ENCODE results near the gene MRTO4.
A peak's percentile ranks its signal among the peaks of the same experiment; 100 is the strongest.
"Not testable (repeated sequence)": the region's sequence is repeated elsewhere in the genome, so short reads cannot be mapped to it uniquely, and the experiment has no call there.

MRTO4 gene

GRCh38 chr1:19287436-19288185, 36.0 kb downstream of the MRTO4 start:
- no peak overlapping the region for H3K4me2 ChIP-seq (ENCODE audit: insufficient read depth, low read length, poor library complexity, severe bottlenecking)
- DNase-seq (ENCODE audit: low spot score) = no peak
- no peak overlapping the region for H3K4ac ChIP-seq (ENCODE audit: low read length)
- H2BK5ac ChIP-seq (ENCODE audit: low read length) = no peak overlapping the region
- H3K27ac ChIP-seq (replicated peaks; ENCODE audit: low read length) = no peak overlapping the region
- no peak overlapping the region for H2BK15ac ChIP-seq (ENCODE audit: low read length)
- H4K8ac ChIP-seq (ENCODE audit: low read depth, low read length) = no peak overlapping the region
- H4K91ac ChIP-seq (ENCODE audit: low read depth, low read length, poor library complexity) = no peak overlapping the region
- peaks cover 0 to 6% (median 0%) of the 10 kb centered on the region in 3 experiments for H3K27me3 ChIP-seq (ENCODE audit: control insufficient read depth in 3 of 3, insufficient read depth in 3 of 3, low read depth in 1 of 3, low read length in 3 of 3)
- no peak overlapping the region for H3K14ac ChIP-seq (ENCODE audit: low read length)
- no peak overlapping the region for H3K18ac ChIP-seq (ENCODE audit: low read length)
- peaks cover 0 to 9% of the 10 kb centered on the region in 2 donors for H3K36me3 ChIP-seq (replicated peaks in 1 of 2; ENCODE audit: control insufficient read depth in 2 of 2, insufficient read depth in 2 of 2, low read length in 2 of 2)
- no peak overlapping the region for H3K9ac ChIP-seq (ENCODE audit: low read depth, low read length, poor library complexity)
- no peak overlapping the region for H3K23ac ChIP-seq (ENCODE audit: low read depth, low read length, poor library complexity)
- peaks cover 0 to 12% of the 10 kb centered on the region in 2 donors for H3K9me3 ChIP-seq (replicated peaks in 1 of 2; ENCODE audit: control insufficient read depth in 2 of 2, insufficient read depth in 1 of 2, low read depth in 1 of 2, low read length in 2 of 2)
- H3K79me1 ChIP-seq (ENCODE audit: low read depth, low read length) = no peaks in the 10 kb centered on the region
- no peak overlapping the region for H3K4me3 ChIP-seq (ENCODE audit: low read length in 2 of 2)
- H2AK5ac ChIP-seq (ENCODE audit: low read depth, low read length) = no peak overlapping the region
- H2AFZ ChIP-seq (ENCODE audit: low read length) = no peak overlapping the region
- H2BK12ac ChIP-seq (ENCODE audit: low read length) = no peak overlapping the region
- no CpG with 5 or more reads among the region's 13 CpGs for WGBS, 2 donors (ENCODE audit: extremely low coverage in 2 of 2, insufficient read length in 2 of 2, insufficient replicate concordance in 1 of 2)
- H2BK120ac ChIP-seq (ENCODE audit: low read depth, low read length) = no peak overlapping the region
- H3K4me1 ChIP-seq (ENCODE audit: control insufficient read depth in 2 of 2, insufficient read depth in 1 of 2, low read depth in 1 of 2, low read length in 2 of 2) = no peaks in the 10 kb centered on the region

GRCh38 chr1:19288324-19289241, 37.0 kb downstream of the MRTO4 start, which contains the start of gene AKR7A3:
Gene AKR7A3 (minus strand): TSS chr1:19288770. CDS start chr1:19288709, 61 bp downstream.
- no CpG with 5 or more reads among the region's 82 CpGs for WGBS, 2 donors (ENCODE audit: extremely low coverage in 2 of 2, insufficient read length in 2 of 2, insufficient replicate concordance in 1 of 2)
- peak within 1 kb of the TSS in 1 of 2 donors; percentile 73 for H3K4me3 ChIP-seq (ENCODE audit: low read length in 2 of 2)
- not testable (repeated sequence) for H3K23ac ChIP-seq (ENCODE audit: low read depth, low read length, poor library complexity); H3K4me1 ChIP-seq (ENCODE audit: control insufficient read depth in 2 of 2, insufficient read depth in 1 of 2, low read depth in 1 of 2, low read length in 2 of 2); H4K91ac ChIP-seq (ENCODE audit: low read depth, low read length, poor library complexity); H2AFZ ChIP-seq (ENCODE audit: low read length); H3K18ac ChIP-seq (ENCODE audit: low read length); H3K14ac ChIP-seq (ENCODE audit: low read length); H3K36me3 ChIP-seq (replicated peaks in 1 of 2; ENCODE audit: control insufficient read depth in 2 of 2, insufficient read depth in 2 of 2, low read length in 2 of 2); H2AK5ac ChIP-seq (ENCODE audit: low read depth, low read length); H3K4ac ChIP-seq (ENCODE audit: low read length); H3K27me3 ChIP-seq (ENCODE audit: control insufficient read depth in 3 of 3, insufficient read depth in 3 of 3, low read depth in 1 of 3, low read length in 3 of 3); H4K8ac ChIP-seq (ENCODE audit: low read depth, low read length); H2BK15ac ChIP-seq (ENCODE audit: low read length); H3K27ac ChIP-seq (replicated peaks; ENCODE audit: low read length); H3K79me1 ChIP-seq (ENCODE audit: low read depth, low read length); H2BK12ac ChIP-seq (ENCODE audit: low read length); H2BK120ac ChIP-seq (ENCODE audit: low read depth, low read length); H2BK5ac ChIP-seq (ENCODE audit: low read length)
- DNase-seq (ENCODE audit: low spot score) = peak; percentile 15
- H3K4me2 ChIP-seq (ENCODE audit: insufficient read depth, low read length, poor library complexity, severe bottlenecking) = peak within 1 kb of the TSS; percentile 62
- H3K9ac ChIP-seq (ENCODE audit: low read depth, low read length, poor library complexity) = peak within 1 kb of the TSS; percentile 63
- H3K9me3 ChIP-seq (replicated peaks in 1 of 2; ENCODE audit: control insufficient read depth in 2 of 2, insufficient read depth in 1 of 2, low read depth in 1 of 2, low read length in 2 of 2) = peaks cover 0 to 21% of the 10 kb centered on the region in 2 donors

GRCh38 chr1:19289244-19289643, 37.6 kb downstream of the MRTO4 start:
- no peak overlapping the region for H3K9ac ChIP-seq (ENCODE audit: low read depth, low read length, poor library complexity)
- H3K23ac ChIP-seq (ENCODE audit: low read depth, low read length, poor library complexity) = no peak overlapping the region
- H3K4me2 ChIP-seq (ENCODE audit: insufficient read depth, low read length, poor library complexity, severe bottlenecking) = no peak overlapping the region
- H3K9me3 ChIP-seq (replicated peaks in 1 of 2; ENCODE audit: control insufficient read depth in 2 of 2, insufficient read depth in 1 of 2, low read depth in 1 of 2, low read length in 2 of 2) = peaks cover 2 to 27% of the 10 kb centered on the region in 2 donors
- no peak overlapping the region for H2BK120ac ChIP-seq (ENCODE audit: low read depth, low read length)
- H2BK15ac ChIP-seq (ENCODE audit: low read length) = no peak overlapping the region
- no peak overlapping the region for H3K18ac ChIP-seq (ENCODE audit: low read length)
- H2AFZ ChIP-seq (ENCODE audit: low read length) = no peak overlapping the region
- H3K27ac ChIP-seq (replicated peaks; ENCODE audit: low read length) = no peak overlapping the region
- no peaks in the 10 kb centered on the region for H3K4me1 ChIP-seq (ENCODE audit: control insufficient read depth in 2 of 2, insufficient read depth in 1 of 2, low read depth in 1 of 2, low read length in 2 of 2)
- no peak overlapping the region for H2BK5ac ChIP-seq (ENCODE audit: low read length)
- H3K4me3 ChIP-seq (ENCODE audit: low read length in 2 of 2) = no peak overlapping the region
- DNase-seq (ENCODE audit: low spot score) = no peak
- peaks cover 0 to 6% (median 0%) of the 10 kb centered on the region in 3 experiments for H3K27me3 ChIP-seq (ENCODE audit: control insufficient read depth in 3 of 3, insufficient read depth in 3 of 3, low read depth in 1 of 3, low read length in 3 of 3)
- H2BK12ac ChIP-seq (ENCODE audit: low read length) = no peak overlapping the region
- H3K79me1 ChIP-seq (ENCODE audit: low read depth, low read length) = no peaks in the 10 kb centered on the region
- H3K4ac ChIP-seq (ENCODE audit: low read length) = no peak overlapping the region
- no peak overlapping the region for H2AK5ac ChIP-seq (ENCODE audit: low read depth, low read length)
- no peak overlapping the region for H3K14ac ChIP-seq (ENCODE audit: low read length)
- WGBS, 2 donors (ENCODE audit: extremely low coverage in 2 of 2, insufficient read length in 2 of 2, insufficient replicate concordance in 1 of 2) = no CpG with 5 or more reads among the region's 2 CpGs
- no peak overlapping the region for H4K8ac ChIP-seq (ENCODE audit: low read depth, low read length)
- peaks cover 0 to 11% of the 10 kb centered on the region in 2 donors for H3K36me3 ChIP-seq (replicated peaks in 1 of 2; ENCODE audit: control insufficient read depth in 2 of 2, insufficient read depth in 2 of 2, low read length in 2 of 2)
- H4K91ac ChIP-seq (ENCODE audit: low read depth, low read length, poor library complexity) = no peak overlapping the region

GRCh38 chr1:19294638-19295037, 43.0 kb downstream of the MRTO4 start:
- H2BK15ac ChIP-seq (ENCODE audit: low read length) = no peak overlapping the region
- no peak overlapping the region for H2AFZ ChIP-seq (ENCODE audit: low read length)
- no peak overlapping the region for H3K4ac ChIP-seq (ENCODE audit: low read length)
- H2AK5ac ChIP-seq (ENCODE audit: low read depth, low read length) = no peak overlapping the region
- H3K9ac ChIP-seq (ENCODE audit: low read depth, low read length, poor library complexity) = no peak overlapping the region
- no CpG with 5 or more reads among the region's 2 CpGs for WGBS, 2 donors (ENCODE audit: extremely low coverage in 2 of 2, insufficient read length in 2 of 2, insufficient replicate concordance in 1 of 2)
- H3K23ac ChIP-seq (ENCODE audit: low read depth, low read length, poor library complexity) = no peak overlapping the region
- no peak overlapping the region for H3K27ac ChIP-seq (replicated peaks; ENCODE audit: low read length)
- H3K27me3 ChIP-seq (ENCODE audit: control insufficient read depth in 3 of 3, insufficient read depth in 3 of 3, low read depth in 1 of 3, low read length in 3 of 3) = no peaks in the 10 kb centered on the region
- H3K79me1 ChIP-seq (ENCODE audit: low read depth, low read length) = peaks cover 2% of the 10 kb centered on the region
- no peaks in the 10 kb centered on the region for H3K4me1 ChIP-seq (ENCODE audit: control insufficient read depth in 2 of 2, insufficient read depth in 1 of 2, low read depth in 1 of 2, low read length in 2 of 2)
- peaks cover 6 to 7% of the 10 kb centered on the region in 2 donors for H3K36me3 ChIP-seq (replicated peaks in 1 of 2; ENCODE audit: control insufficient read depth in 2 of 2, insufficient read depth in 2 of 2, low read length in 2 of 2)
- no peak overlapping the region for H3K18ac ChIP-seq (ENCODE audit: low read length)
- no peak overlapping the region for H4K8ac ChIP-seq (ENCODE audit: low read depth, low read length)
- no peak overlapping the region for H3K4me3 ChIP-seq (ENCODE audit: low read length in 2 of 2)
- peaks cover 15 to 50% of the 10 kb centered on the region in 2 donors for H3K9me3 ChIP-seq (replicated peaks in 1 of 2; ENCODE audit: control insufficient read depth in 2 of 2, insufficient read depth in 1 of 2, low read depth in 1 of 2, low read length in 2 of 2)
- no peak overlapping the region for H2BK5ac ChIP-seq (ENCODE audit: low read length)
- no peak overlapping the region for H3K14ac ChIP-seq (ENCODE audit: low read length)
- H4K91ac ChIP-seq (ENCODE audit: low read depth, low read length, poor library complexity) = no peak overlapping the region
- no peak overlapping the region for H2BK12ac ChIP-seq (ENCODE audit: low read length)
- H3K4me2 ChIP-seq (ENCODE audit: insufficient read depth, low read length, poor library complexity, severe bottlenecking) = no peak overlapping the region
- DNase-seq (ENCODE audit: low spot score) = no peak
- no peak overlapping the region for H2BK120ac ChIP-seq (ENCODE audit: low read depth, low read length)
